ENCODE data around the gene EVC.

GRCh38 chr4:5804656-5805055 lies 93.7 kb downstream of the EVC start:
- TF ChIP-seq USF2 (IDR thresholded peaks at IDR 0.05; ENCODE audit: low read depth, low read length), result no peak
- TF ChIP-seq POLR2A (IDR thresholded peaks at IDR 0.05; ENCODE audit: low read depth, low read length), result no peak
- no peak for TF ChIP-seq CTCF (conservative IDR thresholded peaks at IDR 0.05; ENCODE audit: low read depth, low read length)
- no peak for TF ChIP-seq FOS (IDR thresholded peaks at IDR 0.05; ENCODE audit: low read depth, low read length)
- no peak for TF ChIP-seq MXI1 (IDR thresholded peaks at IDR 0.05; ENCODE audit: borderline replicate concordance, low read depth, low read length)
- TF ChIP-seq RFX5 (IDR thresholded peaks at IDR 0.05; ENCODE audit: low read depth, low read length), result no peak
- TF ChIP-seq CEBPB (IDR thresholded peaks at IDR 0.05; ENCODE audit: low read depth, low read length), result no peak
- no peak for TF ChIP-seq MAFK (IDR thresholded peaks at IDR 0.05; ENCODE audit: low read depth, low read length)
- no peak for TF ChIP-seq RAD21 (IDR thresholded peaks at IDR 0.05; ENCODE audit: low read length)

Data from IMR-90 (cell line).